Measurements from ENCODE around the gene ATP2A1.
"Not testable (repeated sequence)": the region's sequence is repeated elsewhere in the genome, so short reads cannot be mapped to it uniquely, and the experiment has no call there.

Gene ATP2A1

DNA sequence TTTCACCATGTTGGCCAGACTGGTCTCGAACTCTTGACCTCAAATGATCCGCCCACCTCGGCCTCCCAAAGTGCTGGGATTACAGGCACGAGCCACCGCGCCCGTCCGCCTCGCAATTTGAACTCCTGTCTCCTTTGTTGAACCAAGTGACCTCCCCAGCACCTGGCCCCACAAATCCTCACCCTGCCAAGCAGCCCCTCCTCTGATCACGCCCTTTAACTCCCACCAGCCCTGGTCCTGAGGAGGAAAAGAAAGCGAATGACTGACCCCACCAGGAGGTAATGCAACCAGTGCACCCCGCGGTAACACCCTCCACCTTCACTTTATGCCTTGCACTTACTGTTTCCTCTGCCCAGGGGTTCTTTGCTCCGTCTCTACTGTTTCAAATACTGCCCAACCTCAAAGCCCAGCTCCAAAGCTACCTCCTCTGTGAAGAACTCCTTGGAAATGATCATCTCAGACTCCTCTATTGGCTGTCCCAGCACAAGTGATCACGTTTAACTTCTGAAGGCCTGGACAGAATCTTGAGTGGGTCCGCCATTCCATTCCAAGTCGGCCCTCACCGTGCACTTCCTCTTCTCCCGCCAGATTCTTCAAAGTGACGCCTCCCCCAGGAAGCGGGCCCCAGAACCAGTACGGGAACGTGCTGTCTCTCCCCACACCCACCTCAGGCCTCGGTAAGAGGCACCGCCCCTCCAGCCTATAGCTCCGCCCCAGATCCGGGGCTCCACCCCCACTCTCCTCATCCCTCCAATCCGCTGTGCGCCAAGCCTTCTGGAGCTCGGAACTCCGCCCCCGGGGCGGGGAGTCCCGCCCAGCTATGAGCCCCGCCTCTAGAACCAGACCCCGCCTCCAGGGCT, 57.9 kb downstream of the ATP2A1 start:
- DNase-seq (ENCODE audit: low spot score), result peak; percentile 82

DNA sequence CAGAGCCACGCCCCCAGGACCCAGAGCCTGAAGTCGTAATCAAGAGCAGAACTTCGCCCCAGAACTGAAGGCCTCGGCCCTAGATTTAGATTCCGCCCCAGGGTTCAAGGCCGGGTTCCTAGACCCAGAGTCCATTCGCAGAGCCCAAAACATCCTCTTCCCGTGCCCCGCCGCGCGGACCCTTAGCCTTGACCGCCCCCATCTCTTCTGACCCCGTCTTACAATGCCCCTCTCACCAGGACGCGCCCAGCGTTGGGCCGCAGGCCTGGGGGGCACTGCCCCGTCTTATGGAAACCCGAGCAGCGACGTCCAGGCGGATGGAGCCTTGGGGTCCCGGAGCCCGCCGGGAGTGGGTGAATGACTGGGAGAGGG, 58.5 kb downstream of the ATP2A1 start:
- no peak for DNase-seq (ENCODE audit: low spot score)

- DNase-seq (ENCODE audit: low spot score), result no peak
Observed at GRCh38 chr16:28937222-28937876, 59.1 kb downstream of the ATP2A1 start.

DNA sequence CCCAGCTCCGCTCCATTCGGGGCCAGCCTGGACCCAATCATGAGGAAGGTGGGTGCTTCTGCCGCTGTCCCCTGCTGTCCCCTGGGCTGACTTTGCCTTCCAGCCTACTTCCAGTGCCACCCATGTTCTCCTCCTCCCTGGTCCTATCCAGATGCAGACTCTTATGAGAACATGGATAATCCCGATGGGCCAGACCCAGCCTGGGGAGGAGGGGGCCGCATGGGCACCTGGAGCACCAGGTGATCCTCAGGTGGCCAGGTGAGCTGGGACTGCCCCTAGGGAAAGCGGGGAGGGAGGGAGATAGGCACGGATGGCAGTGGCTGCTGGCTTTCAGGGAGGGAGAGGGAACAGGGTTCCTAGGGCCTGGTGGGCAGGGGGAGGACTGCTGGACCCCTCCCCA, 60.4 kb downstream of the ATP2A1 start:
- no peak for DNase-seq (ENCODE audit: low spot score)

DNA sequence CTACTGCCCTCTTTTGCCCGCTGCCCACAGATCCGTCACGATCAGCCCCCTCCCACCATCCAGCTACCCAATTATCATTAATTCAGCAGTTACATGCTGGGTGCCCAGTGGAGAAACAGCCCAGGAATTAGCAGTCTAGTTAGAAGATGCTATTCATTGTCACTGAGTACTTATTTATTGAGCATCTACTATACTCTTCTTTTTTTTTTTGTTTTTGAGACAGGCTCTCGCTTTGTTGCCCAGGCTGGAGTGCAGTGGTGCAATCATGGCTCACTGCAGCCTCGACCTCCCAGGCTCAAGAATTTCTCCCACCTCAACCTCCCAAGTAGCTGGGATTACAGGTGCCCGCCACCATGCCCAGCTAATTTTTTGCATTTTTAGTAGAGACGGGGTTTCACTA, 61.5 kb downstream of the ATP2A1 start:
- not testable (repeated sequence) for DNase-seq (ENCODE audit: low spot score)

DNA sequence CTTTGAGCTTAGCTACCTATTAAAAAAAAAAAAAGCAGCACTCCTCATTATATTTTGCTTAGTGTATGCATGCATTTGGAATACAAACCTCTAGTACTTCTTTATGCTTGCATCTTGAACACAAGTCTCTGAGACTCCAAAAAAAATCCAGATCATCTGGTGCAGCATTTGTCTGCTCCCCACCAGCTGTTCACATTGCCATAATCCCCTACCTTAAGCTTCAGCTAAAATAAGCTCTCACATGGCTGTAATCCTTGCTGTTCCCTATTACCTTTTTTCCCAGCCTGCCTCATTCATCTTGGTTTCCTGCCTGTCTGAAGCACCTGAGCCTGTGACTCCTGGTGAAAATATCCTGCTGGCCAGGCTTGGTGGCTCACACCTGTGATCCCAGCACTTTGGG, 65.0 kb downstream of the ATP2A1 start:
- no peak for DNase-seq (ENCODE audit: low spot score)

GRCh38 chr16:28946681-28947080, 68.4 kb downstream of the ATP2A1 start:
- DNase-seq (ENCODE audit: low spot score), result no peak

DNA sequence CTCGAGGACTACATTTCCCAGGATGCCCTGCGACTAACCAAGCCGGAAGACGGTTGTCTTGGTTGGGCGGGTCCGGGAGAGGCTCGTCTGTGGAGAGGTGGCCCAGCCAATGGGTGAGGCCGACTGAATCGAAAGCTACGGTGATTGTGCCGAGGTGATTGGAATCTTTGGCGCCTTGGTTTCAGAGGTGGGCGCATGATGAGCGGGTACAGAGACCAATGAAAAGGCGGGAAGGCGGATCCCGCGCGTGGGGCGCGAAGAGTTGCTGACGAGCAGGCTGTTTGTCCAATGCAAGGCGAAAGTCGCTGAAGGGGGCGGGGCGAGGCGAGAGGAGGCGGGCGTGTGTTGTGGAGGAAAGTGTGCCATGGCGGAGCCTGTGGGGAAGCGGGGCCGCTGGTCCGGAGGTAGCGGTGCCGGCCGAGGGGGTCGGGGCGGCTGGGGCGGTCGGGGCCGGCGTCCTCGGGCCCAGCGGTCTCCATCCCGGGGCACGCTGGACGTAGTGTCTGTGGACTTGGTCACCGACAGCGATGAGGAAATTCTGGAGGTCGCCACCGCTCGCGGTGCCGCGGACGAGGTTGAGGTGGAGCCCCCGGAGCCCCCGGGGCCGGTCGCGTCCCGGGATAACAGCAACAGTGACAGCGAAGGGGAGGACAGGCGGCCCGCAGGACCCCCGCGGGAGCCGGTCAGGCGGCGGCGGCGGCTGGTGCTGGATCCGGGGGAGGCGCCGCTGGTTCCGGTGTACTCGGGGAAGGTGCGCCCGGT, 72.5 kb downstream of the ATP2A1 start, which contains the start of gene NFATC2IP:
NFATC2IP (plus strand) TSS at position 290 of the 762 bp plus-strand sequence; CDS start at position 365, 75 bp downstream.
- DNase-seq (ENCODE audit: low spot score), result peak; percentile 100

DNA sequence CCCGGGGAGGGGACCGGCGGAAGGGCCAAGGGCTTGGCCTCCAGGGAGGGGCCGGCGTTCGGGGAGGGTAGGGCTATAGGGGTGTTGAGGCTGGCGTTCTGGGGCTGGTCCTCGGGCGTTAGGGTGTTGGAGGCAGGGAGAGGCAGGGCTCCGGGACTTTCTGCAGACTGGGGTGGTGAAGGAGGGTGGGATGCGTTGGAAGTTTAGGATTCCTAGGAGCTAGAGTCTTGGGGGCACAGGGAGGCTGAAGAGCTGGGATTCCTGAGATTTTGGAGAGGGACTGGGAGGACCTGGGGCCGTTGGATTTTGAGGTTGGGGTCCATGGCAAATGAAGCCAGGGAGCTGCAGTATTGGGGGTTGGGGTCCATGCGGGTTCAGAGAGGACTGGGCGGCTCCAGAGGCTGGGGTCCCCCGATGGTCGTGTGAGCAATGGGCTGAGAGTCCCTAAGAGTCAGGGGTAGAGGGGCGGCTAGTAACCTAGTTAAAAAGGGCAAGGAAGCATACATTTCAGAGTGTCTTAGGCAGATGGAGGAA, 73.2 kb downstream of the ATP2A1 start:
- DNase-seq (ENCODE audit: low spot score), result peak; percentile 42
